Neutrophil (primary cell): Measurements from ENCODE around the gene GPC6.

Experiments
- H3K27ac ChIP-seq: fragments of 200-600 bp; sonication (generic); 2 replicates; pipeline ENCODE4 v1.5.1; 2016; ENCODE audit warnings: mild to moderate bottlenecking, moderate library complexity
- H3K27me3 ChIP-seq: fragments of 200-600 bp; sonication (generic); 2 replicates; pipeline ENCODE4 v1.6.0; 2016; ENCODE audit warnings: mild to moderate bottlenecking
- H3K36me3 ChIP-seq: fragments of 200-600 bp; sonication (generic); 2 replicates; pipeline ENCODE4 v1.5.1; 2017
- H3K4me1 ChIP-seq, 2 experiments: fragments of 200-600 bp in 1 of 2; sonication (generic) in 1 of 2; 1 replicate in 1 of 2; 2 replicates in 1 of 2; pipeline versions ENCODE4 v1.5.1 to v1.6.1; 2013 to 2016; ENCODE audit warnings: low read depth in 1 of 2, low read length in 1 of 2, mild to moderate bottlenecking in 1 of 2, moderate library complexity in 1 of 2; ENCODE audit not compliant: control insufficient read depth in 1 of 2, insufficient read depth in 1 of 2
- H3K4me3 ChIP-seq, 2 experiments: fragments of 200-600 bp in 1 of 2; sonication (generic) in 1 of 2; 1 replicate in 1 of 2; 2 replicates in 1 of 2; pipeline ENCODE4 v1.5.1; 2013 to 2016; ENCODE audit warnings: low read depth in 1 of 2, low read length in 1 of 2, mild to moderate bottlenecking in 1 of 2, moderate library complexity in 1 of 2
- H3K9me3 ChIP-seq: fragments of 200-600 bp; sonication (generic); 2 replicates; pipeline ENCODE4 v1.5.1; 2016
- TF ChIP-seq, protein P1 (sequence below): fragments of 200-600 bp; sonication (generic); IDR thresholded peaks from 2 replicates; pipeline ENCODE4 v1.5.1; 2016; ENCODE audit warnings: antibody characterized with exemption

Gene GPC6

DNA sequence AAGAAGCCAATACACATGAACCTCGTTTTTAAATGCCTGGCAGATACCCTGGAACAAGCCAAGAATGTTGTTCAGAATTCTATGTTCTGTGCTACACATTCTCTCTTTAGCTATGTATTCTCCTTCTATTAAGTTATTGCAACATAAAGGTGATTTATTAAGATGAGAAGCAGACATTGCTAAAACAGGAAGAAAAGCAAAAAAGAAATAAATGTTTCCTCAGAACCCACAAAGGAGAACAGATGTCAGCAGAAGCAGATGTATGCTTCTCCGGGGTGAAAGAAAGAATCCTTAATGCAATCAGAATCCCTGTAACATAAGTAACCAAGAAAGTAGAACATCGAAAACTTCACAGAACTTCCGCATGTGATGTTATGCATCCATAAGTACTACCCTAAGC is 950.0 kb downstream of the GPC6 start:
- TF ChIP-seq, protein P1, sequence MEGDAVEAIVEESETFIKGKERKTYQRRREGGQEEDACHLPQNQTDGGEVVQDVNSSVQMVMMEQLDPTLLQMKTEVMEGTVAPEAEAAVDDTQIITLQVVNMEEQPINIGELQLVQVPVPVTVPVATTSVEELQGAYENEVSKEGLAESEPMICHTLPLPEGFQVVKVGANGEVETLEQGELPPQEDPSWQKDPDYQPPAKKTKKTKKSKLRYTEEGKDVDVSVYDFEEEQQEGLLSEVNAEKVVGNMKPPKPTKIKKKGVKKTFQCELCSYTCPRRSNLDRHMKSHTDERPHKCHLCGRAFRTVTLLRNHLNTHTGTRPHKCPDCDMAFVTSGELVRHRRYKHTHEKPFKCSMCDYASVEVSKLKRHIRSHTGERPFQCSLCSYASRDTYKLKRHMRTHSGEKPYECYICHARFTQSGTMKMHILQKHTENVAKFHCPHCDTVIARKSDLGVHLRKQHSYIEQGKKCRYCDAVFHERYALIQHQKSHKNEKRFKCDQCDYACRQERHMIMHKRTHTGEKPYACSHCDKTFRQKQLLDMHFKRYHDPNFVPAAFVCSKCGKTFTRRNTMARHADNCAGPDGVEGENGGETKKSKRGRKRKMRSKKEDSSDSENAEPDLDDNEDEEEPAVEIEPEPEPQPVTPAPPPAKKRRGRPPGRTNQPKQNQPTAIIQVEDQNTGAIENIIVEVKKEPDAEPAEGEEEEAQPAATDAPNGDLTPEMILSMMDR = no peak
- no peaks in the 10 kb centered on the region for H3K9me3 ChIP-seq
- no peak overlapping the region for H3K4me3 ChIP-seq
- H3K36me3 ChIP-seq = no peaks in the 10 kb centered on the region
- H3K27ac ChIP-seq = peak overlapping the region; percentile 49
- peaks cover 19 to 31% of the 10 kb centered on the region in 2 experiments for H3K4me1 ChIP-seq
- no peaks in the 10 kb centered on the region for H3K27me3 ChIP-seq

DNA sequence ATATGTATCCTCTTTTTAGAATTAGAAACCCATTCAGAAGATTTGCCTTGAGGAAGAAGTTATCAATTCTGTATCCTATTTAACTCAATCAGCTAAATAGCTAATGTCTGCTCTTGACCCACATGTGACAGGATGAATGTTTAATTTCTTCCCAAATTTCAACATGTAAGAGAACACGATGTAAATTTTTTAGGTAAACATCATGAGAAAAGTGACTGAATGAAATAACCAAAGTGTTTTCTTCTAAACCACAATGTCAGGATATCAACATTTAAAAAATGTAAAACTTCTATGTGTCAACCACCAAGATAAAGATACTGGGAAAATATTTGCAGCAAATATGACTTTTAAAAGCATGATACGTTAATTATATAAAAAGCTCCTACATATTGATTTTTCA is 950.4 kb downstream of the GPC6 start:
- TF ChIP-seq, protein P1 = no peak
- Histone ChIP-seq H3K9me3 (no peaks in the 10 kb centered on the region), H3K27ac (peak overlapping the region; percentile 49)

DNA sequence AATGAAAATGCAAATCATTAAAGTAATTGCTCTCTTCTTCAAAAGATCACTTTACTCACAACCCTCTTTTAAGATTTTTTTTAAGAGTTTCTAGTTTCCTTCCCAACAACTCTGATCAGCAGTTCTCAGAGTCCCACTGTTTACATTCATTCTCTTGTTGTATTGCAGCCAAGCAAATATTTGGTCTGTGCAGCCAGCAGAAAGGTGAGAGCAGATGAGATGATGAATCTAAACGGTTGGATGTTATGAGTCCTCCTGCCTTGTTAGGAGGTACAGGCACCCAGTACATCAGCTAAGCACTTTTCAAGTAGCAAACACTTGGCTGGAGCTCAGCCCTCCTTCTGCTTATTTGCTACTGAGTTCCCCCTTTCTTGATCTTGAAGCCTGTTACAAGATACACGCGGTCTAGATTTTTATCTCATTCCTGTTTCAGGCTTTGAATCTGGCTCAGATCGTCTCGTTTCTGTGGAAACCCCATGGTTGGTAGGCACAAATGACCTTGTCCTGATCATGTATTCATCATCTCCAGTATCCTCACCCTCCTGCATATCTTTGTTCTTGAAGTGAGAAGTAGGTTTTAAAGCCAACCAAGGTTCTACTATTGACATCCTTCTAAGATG is 952.1 kb downstream of the GPC6 start:
- TF ChIP-seq, protein P1 = no peak
- H3K4me3 ChIP-seq = no peak overlapping the region
- no peaks in the 10 kb centered on the region for H3K9me3 ChIP-seq
- H3K27ac ChIP-seq = peak overlapping the region; percentile 12
- peaks cover 34 to 47% of the 10 kb centered on the region in 2 experiments for H3K4me1 ChIP-seq
- H3K27me3 ChIP-seq = no peaks in the 10 kb centered on the region
- H3K36me3 ChIP-seq = no peaks in the 10 kb centered on the region

More for the DNA sequence above, 950.4 kb downstream of the GPC6 start:
- no peaks in the 10 kb centered on the region for H3K27me3 ChIP-seq
- no peak overlapping the region for H3K4me3 ChIP-seq
- peaks cover 23 to 36% of the 10 kb centered on the region in 2 experiments for H3K4me1 ChIP-seq
- no peaks in the 10 kb centered on the region for H3K36me3 ChIP-seq

- Histone ChIP-seq H3K4me3 (no peak overlapping the region), H3K9me3 (no peaks in the 10 kb centered on the region), H3K27me3 (no peaks in the 10 kb centered on the region), H3K4me1 (peaks cover 29 to 42% of the 10 kb centered on the region in 2 experiments), H3K36me3 (no peaks in the 10 kb centered on the region), H3K27ac (peak overlapping the region; percentile 82)
- TF ChIP-seq, protein P1 = no peak
Measured at GRCh38 chr13:94181461-94182107, 955.0 kb downstream of the GPC6 start.

DNA sequence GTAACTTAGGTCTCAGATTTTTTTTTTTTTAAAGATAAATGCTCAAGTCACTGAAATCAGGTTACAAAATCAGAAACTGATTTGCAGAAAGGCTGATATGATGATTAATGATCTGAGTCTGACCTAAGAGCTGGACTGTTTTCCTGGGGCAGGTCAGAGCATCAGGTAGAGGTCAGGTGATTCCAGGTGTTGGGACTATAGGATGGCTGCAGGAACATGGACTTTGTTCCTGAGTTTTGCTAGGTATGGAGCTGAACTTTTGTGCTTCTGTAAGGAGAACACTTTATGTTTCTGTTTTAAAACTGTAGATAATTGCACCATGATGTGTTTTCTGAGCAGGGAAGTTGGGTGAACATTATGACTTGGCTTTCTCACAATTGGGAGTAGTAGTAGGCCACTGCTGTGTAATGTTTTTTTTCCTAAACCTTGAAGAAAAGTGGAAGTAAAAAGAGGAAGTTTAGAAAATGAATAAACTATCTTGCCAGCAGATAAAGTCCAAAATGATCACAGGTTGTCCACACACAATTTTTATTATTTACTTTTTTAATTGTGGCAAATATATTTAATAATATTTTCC is 955.7 kb downstream of the GPC6 start:
- H3K36me3 ChIP-seq = no peaks in the 10 kb centered on the region
- H3K27ac ChIP-seq = peak overlapping the region; percentile 82
- no peaks in the 10 kb centered on the region for H3K9me3 ChIP-seq
- peaks cover 24 to 35% of the 10 kb centered on the region in 2 experiments for H3K4me1 ChIP-seq
- H3K4me3 ChIP-seq = no peak overlapping the region
- TF ChIP-seq, protein P1 = no peak
- no peaks in the 10 kb centered on the region for H3K27me3 ChIP-seq
